Tibial nerve (tissue), 4 donors: Measurements from ENCODE around the gene SLX1B.
"Not testable (repeated sequence)": the region's sequence is repeated elsewhere in the genome, so short reads cannot be mapped to it uniquely, and the experiment has no call there.

Source experiments
- CTCF ChIP-seq, 5 experiments: fragments of 200-600 bp in 3 of 5; fragments of 450-650 bp in 2 of 5; sonication (generic) in 3 of 5; IDR thresholded peaks; one replicate each; pipeline ENCODE4 v1.5.1; 2016 to 2019; ENCODE audit warnings: antibody characterized with exemption in 5 of 5, mild to moderate bottlenecking in 3 of 5, moderate library complexity in 2 of 5
- EP300 ChIP-seq, 2 donors: sonication (generic); formaldehyde crosslinking; IDR thresholded peaks; one replicate each; pipeline ENCODE4 v1.6.1; 2017; ENCODE audit warnings: antibody characterized with exemption in 2 of 2, mild to moderate bottlenecking in 1 of 2
- POLR2A ChIP-seq, 2 donors: fragments of 450-650 bp; IDR thresholded peaks; one replicate each; pipeline ENCODE4 v1.6.1; 2017; ENCODE audit warnings: antibody characterized with exemption in 2 of 2, mild to moderate bottlenecking in 2 of 2, moderate library complexity in 2 of 2

GRCh38 chr16:29457660-29458059, 3.3 kb downstream of the SLX1B start:
- not testable (repeated sequence) for TF ChIP-seq CTCF, EP300, POLR2A (IDR thresholded peaks at IDR 0.05)
